Keratinocyte (primary cell): ENCODE results near the gene TFDP1. TPM values are rescaled to one million over a fixed set of nuclear protein-coding genes. Genes with fewer than 3 reads are reported as not detected.

Experiments
- DNase-seq: peaks from one replicate; pipeline ENCODE4 v3.0.0-alpha.2; 2011; ENCODE audit warnings: low read depth, missing footprints, low spot score
- FAIRE-seq: peaks from 2 replicates; lab custom pipeline; 2011; peaks lifted over from hg19 to GRCh38; lab: Jason Lieb, UNC
- H2AFZ ChIP-seq: 2 replicates; pipeline ENCODE4 v1.6.0; 2012; ENCODE audit warnings: low read length, control low read depth, inconsistent platforms; ENCODE audit not compliant: control insufficient read depth
- H3K27ac ChIP-seq: 2 replicates; pipeline ENCODE4 v1.5.1; 2011; ENCODE audit warnings: low read length; ENCODE audit not compliant: control insufficient read depth, insufficient read depth
- H3K27me3 ChIP-seq: 3 replicates; pipeline ENCODE4 v1.6.0; 2011; ENCODE audit warnings: low read length; ENCODE audit not compliant: control insufficient read depth, insufficient read depth; ENCODE audit errors: extremely low read depth
- H3K36me3 ChIP-seq, 2 experiments: 2 replicates in 1 of 2; 3 replicates in 1 of 2; pipeline ENCODE4 v1.5.1; 2011; ENCODE audit warnings: low read length in 2 of 2, mild to moderate bottlenecking in 1 of 2; ENCODE audit not compliant: control insufficient read depth in 2 of 2, insufficient read depth in 2 of 2; ENCODE audit errors: extremely low read depth in 1 of 2
- H3K4me1 ChIP-seq: 3 replicates; pipeline ENCODE4 v1.5.1; 2011; ENCODE audit warnings: low read length; ENCODE audit not compliant: control insufficient read depth, insufficient read depth; ENCODE audit errors: extremely low read depth
- H3K4me2 ChIP-seq: 3 replicates; pipeline ENCODE4 v1.6.0; 2011; ENCODE audit warnings: low read depth, low read length; ENCODE audit not compliant: control insufficient read depth, insufficient read depth; ENCODE audit errors: extremely low read depth
- H3K4me3 ChIP-seq, 3 experiments: fragments of 200-600 bp in 1 of 3; sonication (generic) in 1 of 3; 2 replicates in 2 of 3; 3 replicates in 1 of 3; pipeline ENCODE4 v1.5.1; 2011 to 2016; ENCODE audit warnings: low read length in 3 of 3, mild to moderate bottlenecking in 3 of 3, control low read depth in 2 of 3, inconsistent platforms in 1 of 3, low read depth in 1 of 3, mixed read lengths in 1 of 3, mixed run types in 1 of 3, moderate library complexity in 1 of 3; ENCODE audit not compliant: control insufficient read depth in 2 of 3, insufficient read depth in 2 of 3; ENCODE audit errors: extremely low read depth in 1 of 3
- H3K79me2 ChIP-seq: 2 replicates; pipeline ENCODE4 v1.6.0; 2012; ENCODE audit warnings: low read length; ENCODE audit not compliant: control insufficient read depth, insufficient read depth
- H3K9ac ChIP-seq: 3 replicates; pipeline ENCODE4 v1.6.0; 2011; ENCODE audit warnings: low read length; ENCODE audit not compliant: control insufficient read depth, insufficient read depth; ENCODE audit errors: extremely low read depth
- H3K9me1 ChIP-seq: 3 replicates; pipeline ENCODE4 v1.6.0; 2011; ENCODE audit warnings: low read length; ENCODE audit not compliant: control insufficient read depth, insufficient read depth; ENCODE audit errors: extremely low read depth
- H3K9me3 ChIP-seq: 2 replicates; pipeline ENCODE4 v1.5.1; 2012; ENCODE audit warnings: low read depth, low read length; ENCODE audit not compliant: control insufficient read depth
- H4K20me1 ChIP-seq: 3 replicates; pipeline ENCODE4 v1.6.0; 2011; ENCODE audit warnings: low read length; ENCODE audit not compliant: control insufficient read depth, insufficient read depth; ENCODE audit errors: extremely low read depth
- CTCF ChIP-seq, 3 experiments: IDR thresholded peaks in 1 of 3; conservative IDR thresholded peaks in 1 of 3; optimal IDR thresholded peaks in 1 of 3; 2 replicates in 2 of 3; 3 replicates in 1 of 3; pipeline versions ENCODE3 to v1.5.1; 2011; ENCODE audit warnings: low read length in 3 of 3, mild to moderate bottlenecking in 3 of 3, moderate library complexity in 2 of 3, control low read depth in 1 of 3, inconsistent platforms in 1 of 3; ENCODE audit not compliant: insufficient read depth in 2 of 3; ENCODE audit errors: extremely low read depth in 1 of 3
- EZH2 ChIP-seq: IDR thresholded peaks from one replicate; pipeline ENCODE4 v1.6.1; 2012; ENCODE audit warnings: inconsistent platforms, mild to moderate bottlenecking, low read length, moderate library complexity
- dilution Hi-C: fragments of 300-500 bp; cut with MboI; formaldehyde crosslinking; loops from one replicate; pipeline ENCODE4 v1.7.0; 2020; ENCODE audit warnings: low sequenced_read_pairs; ENCODE audit not compliant: extremely low pct_ligation_motif_present
- polyA plus RNA-seq, 5 experiments: library from polyadenylated mRNA; depleted of rRNA in 3 of 5; stranded (reverse) in 3 of 5; stranded (forward) in 1 of 5; unstranded in 1 of 5; fragments of >200 nt; gene quantifications; 1 replicate in 1 of 5; 2 replicates in 3 of 5; 3 replicates in 1 of 5; pipeline versions ENCODE4 v1.2.1 to v1.2.3, GENCODE V29; 2011 to 2012; ENCODE audit warnings: missing spikeins in 2 of 5, low read depth in 1 of 5, low replicate concordance in 1 of 5

TFDP1 gene
- polyA plus RNA-seq, 1 donor (not counting 4 experiments of a cell fraction or from before 2014, with no cell fraction given): 105 TPM

DNA sequence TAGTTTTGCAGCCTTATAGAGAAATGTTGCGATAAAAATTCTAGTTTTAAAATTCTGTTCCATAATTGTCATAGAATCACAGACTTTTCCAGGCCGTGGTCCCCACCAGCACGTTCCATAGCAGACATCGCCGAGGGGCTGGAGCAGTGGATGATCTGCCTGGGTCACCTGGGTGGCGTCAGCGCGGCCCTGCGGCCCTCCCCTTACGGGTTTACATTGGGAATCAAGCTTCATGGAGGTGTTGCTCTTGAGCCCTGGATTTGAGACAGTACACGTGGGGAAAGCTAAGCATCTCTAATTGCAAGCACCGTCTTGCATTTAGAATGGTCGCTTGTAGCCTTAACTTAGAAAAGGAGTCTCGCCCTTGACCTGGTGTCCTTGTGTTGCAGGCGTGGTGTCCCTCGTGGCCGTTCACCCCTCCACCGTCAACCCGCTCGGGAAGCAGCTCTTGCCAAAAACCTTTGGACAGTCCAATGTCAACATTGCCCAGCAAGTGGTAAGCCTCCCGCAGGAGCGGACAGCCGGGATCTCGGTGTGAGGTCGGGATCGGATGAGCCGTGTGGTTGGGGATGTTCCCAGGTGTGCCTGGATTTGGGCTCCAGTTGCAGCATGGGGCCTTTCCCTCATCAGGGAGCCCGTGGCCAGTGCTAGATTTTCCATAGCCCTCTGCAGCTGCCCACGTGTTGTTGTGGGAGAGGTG, 38.4 kb downstream of the TFDP1 start:
- H3K36me3 ChIP-seq: peaks cover 26 to 31% of the 10 kb centered on the region in 2 experiments
- no peaks in the 10 kb centered on the region for H3K4me1 ChIP-seq
- dilution Hi-C loops: no loop called here
- no peak overlapping the region for H3K4me3 ChIP-seq
- peaks cover 10% of the 10 kb centered on the region for H4K20me1 ChIP-seq
- DNase-seq: no peak
- H2AFZ ChIP-seq: no peak overlapping the region
- H3K79me2 ChIP-seq: peaks cover 77% of the 10 kb centered on the region
- FAIRE-seq: no peak
- no peaks in the 10 kb centered on the region for H3K9me1 ChIP-seq
- no peak overlapping the region for H3K4me2 ChIP-seq
- H3K27ac ChIP-seq: no peak overlapping the region
- no peaks in the 10 kb centered on the region for H3K9me3 ChIP-seq
- H3K9ac ChIP-seq: no peak overlapping the region
- TF ChIP-seq EZH2 (no peak), CTCF (optimal IDR thresholded peaks at IDR 0.05 in 1 of 3, IDR thresholded peaks at IDR 0.05 in 1 of 3, conservative IDR thresholded peaks at IDR 0.05 in 1 of 3; ENCODE audit: extremely low read depth in 1 of 3, insufficient read depth in 2 of 3, low read length in 3 of 3) (no peak)
- H3K27me3 ChIP-seq: no peaks in the 10 kb centered on the region

- no peaks in the 10 kb centered on the region for H3K4me1 ChIP-seq
- no peak overlapping the region for H3K4me2 ChIP-seq
- H3K9ac ChIP-seq: no peak overlapping the region
- DNase-seq (no peak), FAIRE-seq (no peak)
- H3K9me3 ChIP-seq: no peaks in the 10 kb centered on the region
- H3K36me3 ChIP-seq: peaks cover 30 to 31% of the 10 kb centered on the region in 2 experiments
- H2AFZ ChIP-seq: no peak overlapping the region
- H3K9me1 ChIP-seq: no peaks in the 10 kb centered on the region
- H3K4me3 ChIP-seq: no peak overlapping the region
- dilution Hi-C loops: no loop called here
- H4K20me1 ChIP-seq: peaks cover 13% of the 10 kb centered on the region
- TF ChIP-seq EZH2 (no peak), CTCF (optimal IDR thresholded peaks at IDR 0.05 in 1 of 3, IDR thresholded peaks at IDR 0.05 in 1 of 3, conservative IDR thresholded peaks at IDR 0.05 in 1 of 3; ENCODE audit: extremely low read depth in 1 of 3, insufficient read depth in 2 of 3, low read length in 3 of 3) (no peak)
- peaks cover 77% of the 10 kb centered on the region for H3K79me2 ChIP-seq
- no peaks in the 10 kb centered on the region for H3K27me3 ChIP-seq
- no peak overlapping the region for H3K27ac ChIP-seq
These were observed 39.1 kb downstream of the TFDP1 start for GRCh38 chr13:113623491-113624234.
